Measurements from ENCODE around the gene LIMK1. TPM values are rescaled to one million over a fixed set of nuclear protein-coding genes. Genes with fewer than 3 reads are reported as not detected.

LIMK1 gene
- total and polyA plus RNA-seq, 2 of the 4 experiments (the other 2 are of a cell fraction) = 25.8 to 48.0 TPM

- TF ChIP-seq ELK1 (IDR thresholded peaks at IDR 0.05; ENCODE audit: borderline replicate concordance, low read depth, low read length) = no peak
Measured at GRCh38 chr7:74063223-74063641, 20.4 kb upstream of the LIMK1 start (continued).

- in situ Hi-C loops (cut with MboI; ENCODE audit: low sequenced_read_pairs) = no loop called here
- WGBS, 2 experiments (ENCODE audit: extremely low coverage in 2 of 2, insufficient read length in 1 of 2) = 92% methylated on average over 2 of the region's 12 CpGs; no CpG with 5 or more reads in 1 of the 2 experiments
Measured at GRCh38 chr7:74063646-74064045, 20.0 kb upstream of the LIMK1 start.

More at GRCh38 chr7:74063646-74064045, 20.0 kb upstream of the LIMK1 start:
- ATAC-seq (ENCODE audit: low read depth) (no peak), DNase-seq (no peak)
- TF ChIP-seq RFX5 (IDR thresholded peaks at IDR 0.05; ENCODE audit: low read depth, low read length) (no peak), RCOR1 (IDR thresholded peaks at IDR 0.05; ENCODE audit: insufficient replicate concordance, low read length) (no peak), CHD1 (IDR thresholded peaks at IDR 0.05; ENCODE audit: low read depth, low read length) (no peak), SMC3 (IDR thresholded peaks at IDR 0.05; ENCODE audit: low read depth, low read length) (no peak), POLR2A (IDR thresholded peaks at IDR 0.05; ENCODE audit: low read depth, low read length) (no peak), ELK1 (IDR thresholded peaks at IDR 0.05; ENCODE audit: borderline replicate concordance, low read depth, low read length) (no peak), MAZ (IDR thresholded peaks at IDR 0.05; ENCODE audit: borderline replicate concordance, low read depth, low read length) (no peak), USF2 (IDR thresholded peaks at IDR 0.05; ENCODE audit: low read depth, low read length) (no peak), CTCF (conservative IDR thresholded peaks at IDR 0.05; ENCODE audit: low read depth, low read length) (no peak), BHLHE40 (IDR thresholded peaks at IDR 0.05; ENCODE audit: low read depth, low read length) (no peak), RAD21 (IDR thresholded peaks at IDR 0.05; ENCODE audit: low read length) (no peak), FOS (IDR thresholded peaks at IDR 0.05; ENCODE audit: low read depth, low read length) (no peak)
- H3K4ac ChIP-seq (ENCODE audit: low read depth, low read length) = no peak overlapping the region
- H4K20me1 ChIP-seq (ENCODE audit: insufficient read depth, low read length) = no peaks in the 10 kb centered on the region
- no peak overlapping the region for H2AK5ac ChIP-seq (ENCODE audit: low read depth, low read length)
- H3K27ac ChIP-seq (ENCODE audit: insufficient read depth, low read length) = no peak overlapping the region
- no peak overlapping the region for H3K4me2 ChIP-seq (ENCODE audit: low read depth, low read length)
- dilution Hi-C loops (cut with HindIII; ENCODE audit: low sequenced_read_pairs, unreplicated experiment) = no loop called here
- no peak overlapping the region for H4K8ac ChIP-seq (ENCODE audit: low read depth in 2 of 2, low read length in 2 of 2)
- no peak overlapping the region for H4K5ac ChIP-seq (ENCODE audit: low read depth, low read length)
- H2AFZ ChIP-seq (replicated peaks; ENCODE audit: low read length, poor library complexity) = no peak overlapping the region
- H3K9me3 ChIP-seq (ENCODE audit: control insufficient read depth, insufficient read depth, low read length) = no peaks in the 10 kb centered on the region
- H3K56ac ChIP-seq (ENCODE audit: extremely low read depth, insufficient read depth, low read length) = no peak overlapping the region
- H3K9me1 ChIP-seq (ENCODE audit: insufficient read depth, low read length) = no peaks in the 10 kb centered on the region
- no peak overlapping the region for H3K18ac ChIP-seq (ENCODE audit: low read depth, low read length)
- H3K79me1 ChIP-seq (ENCODE audit: low read depth in 1 of 2, low read length in 2 of 2) = no peaks in the 10 kb centered on the region
- intact Hi-C loops (cut with micrococcal nuclease) = loop anchor here (10.0 kb wide), 1 partner anchor 199 kb away; the partner anchor contains the start of gene TMEM270
- H3K9ac ChIP-seq (ENCODE audit: low read depth, low read length) = no peak overlapping the region
- no peak overlapping the region for H2BK20ac ChIP-seq (ENCODE audit: low read depth, low read length)
- H2AK9ac ChIP-seq (replicated peaks; ENCODE audit: low read depth, low read length, poor library complexity) = no peak overlapping the region
- H3K4me1 ChIP-seq (ENCODE audit: control insufficient read depth, insufficient read depth, low read length) = peaks cover 4% of the 10 kb centered on the region
- POLR2A ChIA-PET (ENCODE audit: unreplicated experiment) = no interaction called here
- no peak overlapping the region for H2BK5ac ChIP-seq (ENCODE audit: low read depth, low read length, poor library complexity, severe bottlenecking)
- H3K36me3 ChIP-seq (ENCODE audit: control insufficient read depth, insufficient read depth, low read length) = no peaks in the 10 kb centered on the region
- H2BK120ac ChIP-seq (ENCODE audit: low read depth, low read length) = no peak overlapping the region
- BruUV-seq (replicated peaks) = no TSS peak
- no peak overlapping the region for H3K4me3 ChIP-seq (ENCODE audit: insufficient read depth, low read depth, low read length)
- H3K27me3 ChIP-seq (ENCODE audit: control insufficient read depth, insufficient read depth, low read length) = no peaks in the 10 kb centered on the region
- no peak overlapping the region for H3K14ac ChIP-seq (replicated peaks; ENCODE audit: low read depth, low read length)
- H3K23ac ChIP-seq (ENCODE audit: low read depth, low read length) = no peak overlapping the region
- no peak overlapping the region for H2BK15ac ChIP-seq (ENCODE audit: low read depth, low read length)
- CTCF ChIA-PET = no interaction called here
- no peak overlapping the region for H4K91ac ChIP-seq (ENCODE audit: insufficient read depth, low read depth, low read length)

Measured in IMR-90 (cell line).